Measurements from ENCODE around the gene KDM4B. TPM values are rescaled to one million over a fixed set of nuclear protein-coding genes. Genes with fewer than 3 reads are reported as not detected.
A peak's percentile ranks its signal among the peaks of the same experiment; 100 is the strongest.

Gene KDM4B
- polyA plus RNA-seq, 3 donors, result 6.4 to 22.7 (median 12.7) TPM

- Histone ChIP-seq H3K4me2 (replicated peaks; ENCODE audit: extremely low read depth, low read length, poor library complexity, severe bottlenecking) (no peak overlapping the region), H4K20me1 (ENCODE audit: insufficient read depth, low read length) (peaks cover 30% of the 10 kb centered on the region), H3K27ac (ENCODE audit: low read depth in 1 of 2, low read length in 2 of 2) (no peak overlapping the region), H3K79me2 (ENCODE audit: insufficient read depth, low read length) (no peaks in the 10 kb centered on the region), H3K9me3 (replicated peaks in 1 of 2; ENCODE audit: control insufficient read depth in 1 of 2, insufficient read depth in 1 of 2, low read length in 2 of 2) (peaks cover 0 to 14% of the 10 kb centered on the region in 2 donors), H3K4me3 (replicated peaks in 1 of 3; ENCODE audit: low read depth in 2 of 3, low read length in 3 of 3) (no peak overlapping the region), H3K36me3 (replicated peaks in 1 of 2; ENCODE audit: control insufficient read depth in 1 of 2, insufficient read depth in 2 of 2, low read length in 2 of 2) (peaks cover 38 to 71% of the 10 kb centered on the region in 2 donors), H3K4me1 (ENCODE audit: control insufficient read depth in 1 of 2, insufficient read depth in 2 of 2, low read length in 2 of 2) (no peaks in the 10 kb centered on the region), H2AFZ (ENCODE audit: insufficient read depth, low read depth, low read length, poor library complexity, severe bottlenecking) (no peak overlapping the region), H3K27me3 (ENCODE audit: control insufficient read depth in 2 of 2, insufficient read depth in 2 of 2, low read length in 2 of 2) (no peaks in the 10 kb centered on the region), H3K9ac (ENCODE audit: insufficient read depth, low read length, poor library complexity, severe bottlenecking) (no peak overlapping the region)
- peaks cover 2 to 5% (median 3%) of the 10 kb centered on the region in 3 donors for H3K27me3 Mint-ChIP-seq (ENCODE audit: low read depth in 3 of 3)
- TF ChIP-seq CTCF (IDR thresholded peaks at IDR 0.05), result no peak
- peaks cover 2 to 11% (median 7%) of the 10 kb centered on the region in 7 donors for H3K9me3 Mint-ChIP-seq
- H3K27ac Mint-ChIP-seq, result peak overlapping the region in 1 of 7 donors; percentile 17
- DNase-seq, result no peak
- intact Hi-C loops (cut with micrococcal nuclease), result no loop called here
- no peaks in the 10 kb centered on the region for H3K4me1 Mint-ChIP-seq
- H3K4me3 Mint-ChIP-seq, result no peak overlapping the region
- peaks cover 53 to 67% of the 10 kb centered on the region in 2 donors for H3K36me3 Mint-ChIP-seq
- 83% methylated on average over 1 of the region's 2 CpGs for WGBS (ENCODE audit: insufficient coverage)
These were observed 147.4 kb downstream of the KDM4B start for GRCh38 chr19:5116292-5116691.

GRCh38 chr19:5117421-5117820 is 148.5 kb downstream of the KDM4B start:
- DNase-seq, result no peak
- H3K79me2 ChIP-seq (ENCODE audit: insufficient read depth, low read length), result no peaks in the 10 kb centered on the region
- no peak overlapping the region for H3K27ac ChIP-seq (ENCODE audit: low read depth in 1 of 2, low read length in 2 of 2)
- peaks cover 33 to 69% of the 10 kb centered on the region in 2 donors for H3K36me3 ChIP-seq (replicated peaks in 1 of 2; ENCODE audit: control insufficient read depth in 1 of 2, insufficient read depth in 2 of 2, low read length in 2 of 2)
- Mint-ChIP-seq H3K27me3 (ENCODE audit: low read depth in 3 of 3) (peaks cover 2 to 5% (median 3%) of the 10 kb centered on the region in 3 donors), H3K4me1 (no peaks in the 10 kb centered on the region), H3K9me3 (peaks cover 2 to 11% (median 7%) of the 10 kb centered on the region in 7 donors), H3K27ac (no peak overlapping the region), H3K36me3 (peaks cover 52 to 66% of the 10 kb centered on the region in 2 donors), H3K4me3 (no peak overlapping the region)
- H3K27me3 ChIP-seq (ENCODE audit: control insufficient read depth in 2 of 2, insufficient read depth in 2 of 2, low read length in 2 of 2), result no peaks in the 10 kb centered on the region
- no peak overlapping the region for H3K4me2 ChIP-seq (replicated peaks; ENCODE audit: extremely low read depth, low read length, poor library complexity, severe bottlenecking)
- peaks cover 0 to 14% of the 10 kb centered on the region in 2 donors for H3K9me3 ChIP-seq (replicated peaks in 1 of 2; ENCODE audit: control insufficient read depth in 1 of 2, insufficient read depth in 1 of 2, low read length in 2 of 2)
- H3K4me1 ChIP-seq (ENCODE audit: control insufficient read depth in 1 of 2, insufficient read depth in 2 of 2, low read length in 2 of 2), result no peaks in the 10 kb centered on the region
- no peak for TF ChIP-seq CTCF (IDR thresholded peaks at IDR 0.05)
- peaks cover 40% of the 10 kb centered on the region for H4K20me1 ChIP-seq (ENCODE audit: insufficient read depth, low read length)
- intact Hi-C loops (cut with micrococcal nuclease), result no loop called here
- H3K4me3 ChIP-seq (replicated peaks in 1 of 3; ENCODE audit: low read depth in 2 of 3, low read length in 3 of 3), result no peak overlapping the region
- H3K9ac ChIP-seq (ENCODE audit: insufficient read depth, low read length, poor library complexity, severe bottlenecking), result no peak overlapping the region
- WGBS (ENCODE audit: insufficient coverage), result 97% methylated on average over 9 of the region's 12 CpGs
- no peak overlapping the region for H2AFZ ChIP-seq (ENCODE audit: insufficient read depth, low read depth, low read length, poor library complexity, severe bottlenecking)

Data from CD14-positive monocyte (primary cell).